Muscle layer of colon (tissue), 2 donors: ENCODE data around the gene FGF22.

Experiments used
- H3K27ac ChIP-seq: one replicate; pipeline ENCODE4 v1.7.0; 2013; ENCODE audit warnings: low read depth, mild to moderate bottlenecking, low read length, moderate library complexity
- H3K27me3 ChIP-seq, 2 donors: one replicate each; pipeline ENCODE4 v1.7.0; 2013; ENCODE audit warnings: low read length in 2 of 2, mild to moderate bottlenecking in 2 of 2; ENCODE audit not compliant: insufficient read depth in 2 of 2, control insufficient read depth in 1 of 2
- H3K36me3 ChIP-seq: one replicate; pipeline ENCODE4 v1.7.0; 2013; ENCODE audit warnings: mild to moderate bottlenecking, low read length; ENCODE audit not compliant: insufficient read depth
- H3K4me1 ChIP-seq: one replicate; pipeline ENCODE4 v1.7.0; 2013; ENCODE audit warnings: mild to moderate bottlenecking, low read length; ENCODE audit not compliant: insufficient read depth
- H3K4me3 ChIP-seq, 2 donors: one replicate each; pipeline ENCODE4 v1.7.0; 2013; ENCODE audit warnings: low read length in 2 of 2, low read depth in 1 of 2, mild to moderate bottlenecking in 1 of 2, moderate library complexity in 1 of 2
- H3K9ac ChIP-seq: one replicate; pipeline ENCODE4 v1.7.0; 2013; ENCODE audit warnings: low read length
- H3K9me3 ChIP-seq: one replicate; pipeline ENCODE4 v1.7.0; 2013; ENCODE audit warnings: mild to moderate bottlenecking, low read length
- donor health status: abdominal sarcoma.
- donor health status: Adenocarcinoma of cecum.

Gene FGF22

DNA sequence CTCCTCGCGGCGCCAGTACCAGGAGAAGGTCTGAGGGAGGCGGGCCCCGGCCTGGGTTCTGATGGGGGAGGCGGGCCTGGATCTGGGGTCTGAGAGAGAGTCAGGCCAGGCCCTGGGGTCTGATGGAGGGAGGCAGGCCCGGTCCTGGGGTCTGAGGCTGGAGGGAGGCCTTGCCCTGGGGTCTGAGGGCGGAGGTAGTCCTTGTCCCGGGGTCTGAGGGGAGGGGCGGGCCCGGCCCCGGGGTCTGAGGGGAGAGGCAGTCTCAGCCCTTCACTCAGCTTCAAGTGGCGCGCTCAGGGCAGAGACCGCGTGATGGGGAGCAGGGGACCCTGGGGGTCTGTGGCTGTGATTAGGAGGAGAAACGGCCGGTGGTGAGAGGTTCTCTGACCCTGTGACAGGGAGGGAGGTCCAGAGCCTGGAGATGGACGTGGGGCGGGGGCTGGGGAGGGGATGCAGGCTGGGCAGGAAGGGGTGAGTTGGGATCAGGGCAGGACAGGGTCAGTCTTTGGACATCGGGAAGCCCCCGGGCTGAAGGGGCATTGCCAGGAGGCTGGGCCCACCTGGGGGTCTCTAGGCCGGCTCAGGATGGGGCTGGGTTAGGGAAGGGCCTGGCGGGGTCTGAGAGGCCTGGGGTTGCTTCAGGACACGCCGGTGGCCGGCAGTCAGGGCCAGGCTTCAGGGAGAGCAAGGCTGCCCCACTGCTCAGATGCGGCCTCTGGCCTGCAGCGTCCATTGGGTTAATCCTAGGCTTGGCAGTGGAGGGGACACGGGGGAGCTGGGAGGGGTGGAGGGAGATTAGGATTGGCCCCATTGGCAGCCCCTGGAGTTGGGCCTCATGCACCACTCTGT is 31.3 kb upstream of the FGF22 start:
- H3K27ac ChIP-seq = no peak overlapping the region
- no peak overlapping the region for H3K4me3 ChIP-seq
- H3K9me3 ChIP-seq = no peaks in the 10 kb centered on the region
- no peaks in the 10 kb centered on the region for H3K36me3 ChIP-seq
- no peak overlapping the region for H3K9ac ChIP-seq
- H3K27me3 ChIP-seq = peaks cover 0 to 18% of the 10 kb centered on the region in 2 donors
- H3K4me1 ChIP-seq = no peaks in the 10 kb centered on the region

DNA sequence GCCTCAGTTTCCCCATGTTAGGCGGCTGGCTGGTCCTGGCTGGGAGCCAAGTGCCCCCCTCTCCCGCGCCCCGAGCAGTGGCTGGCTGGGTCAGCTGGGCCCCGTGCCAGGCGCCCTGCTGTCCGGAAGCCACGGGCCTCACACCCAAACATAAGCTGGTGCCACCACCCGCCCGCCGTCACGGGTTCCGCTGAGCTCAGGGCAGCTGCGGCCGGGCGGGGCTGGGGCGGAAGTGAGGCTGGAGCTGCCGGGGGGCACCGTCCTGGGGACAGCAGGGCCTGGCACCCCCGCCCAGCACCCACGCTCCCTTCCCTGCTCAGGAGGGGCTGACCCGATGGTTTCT is 30.7 kb upstream of the FGF22 start:
- no peaks in the 10 kb centered on the region for H3K36me3 ChIP-seq
- peaks cover 0 to 22% of the 10 kb centered on the region in 2 donors for H3K27me3 ChIP-seq
- no peak overlapping the region for H3K9ac ChIP-seq
- H3K9me3 ChIP-seq = no peaks in the 10 kb centered on the region
- H3K4me3 ChIP-seq = no peak overlapping the region
- H3K27ac ChIP-seq = no peak overlapping the region
- H3K4me1 ChIP-seq = no peaks in the 10 kb centered on the region

DNA sequence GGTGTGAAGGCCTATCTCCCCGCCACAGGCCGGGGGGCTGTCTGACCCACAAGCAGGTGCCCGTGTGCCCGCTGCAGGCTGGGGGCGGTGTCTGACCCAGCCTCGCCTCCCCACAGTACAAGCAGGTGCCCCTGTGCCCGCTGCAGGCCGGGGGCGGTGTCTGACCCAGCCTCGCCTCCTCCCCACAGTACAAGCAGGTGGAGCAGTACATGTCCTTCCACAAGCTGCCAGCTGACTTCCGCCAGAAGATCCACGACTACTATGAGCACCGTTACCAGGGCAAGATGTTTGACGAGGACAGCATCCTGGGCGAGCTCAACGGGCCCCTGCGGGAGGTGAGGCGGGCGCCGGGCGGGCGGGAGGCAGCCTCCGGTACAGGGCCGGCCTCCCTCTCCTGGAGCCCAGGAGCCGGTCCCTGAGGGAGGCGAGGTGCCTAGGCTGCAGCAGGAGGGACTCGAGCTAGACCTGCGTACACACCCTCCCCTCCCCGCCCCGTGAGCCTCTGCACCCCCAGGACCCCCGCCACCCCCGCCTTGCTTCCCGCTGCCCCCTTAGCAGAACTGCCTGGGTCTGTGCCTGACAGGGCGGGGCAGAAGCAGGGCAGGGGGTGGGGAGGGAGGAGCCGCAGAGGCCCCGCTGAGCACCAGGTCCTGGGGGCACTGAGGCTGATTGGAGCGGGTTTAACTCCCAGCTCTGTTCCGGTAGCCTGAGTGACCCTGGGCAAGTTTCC is 29.4 kb upstream of the FGF22 start:
- Histone ChIP-seq H3K9me3 (no peaks in the 10 kb centered on the region), H3K27ac (no peak overlapping the region), H3K4me1 (no peaks in the 10 kb centered on the region), H3K36me3 (no peaks in the 10 kb centered on the region), H3K9ac (no peak overlapping the region), H3K4me3 (no peak overlapping the region), H3K27me3 (peaks cover 0 to 31% of the 10 kb centered on the region in 2 donors)

DNA sequence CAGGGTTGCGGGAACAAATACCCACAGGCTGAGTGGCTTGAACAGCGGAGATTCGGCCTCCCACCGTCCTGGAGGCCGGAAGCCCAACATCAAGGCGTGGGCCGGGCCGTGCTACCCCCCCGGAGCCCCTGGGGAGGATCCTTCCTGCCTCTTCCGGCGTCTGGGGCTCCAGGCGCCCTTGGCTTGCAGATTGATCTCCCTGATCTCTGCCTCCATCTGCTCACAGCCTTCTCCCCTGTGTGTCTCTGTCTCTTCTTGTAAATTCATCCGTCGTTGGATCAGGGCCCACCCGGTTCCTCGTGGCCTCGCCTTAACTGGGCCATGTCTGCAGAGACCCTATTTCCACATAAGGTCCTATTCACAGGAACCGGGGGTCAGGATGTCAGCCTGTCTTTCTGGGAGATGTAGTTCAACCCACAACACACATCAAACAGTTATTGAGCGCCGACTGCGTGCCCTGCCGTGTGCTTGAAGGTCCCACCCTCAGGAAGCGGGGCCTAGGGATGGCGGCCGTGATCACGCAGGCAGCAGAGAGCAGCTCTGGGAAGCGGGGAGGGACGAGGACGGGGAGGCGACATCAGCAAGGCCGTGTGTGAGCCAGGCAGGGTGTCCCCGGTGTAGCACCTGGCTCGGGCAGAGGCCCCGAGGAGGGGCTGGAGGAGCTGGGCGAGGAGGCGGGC is 28.7 kb upstream of the FGF22 start:
- Histone ChIP-seq H3K9ac (no peak overlapping the region), H3K4me1 (no peaks in the 10 kb centered on the region), H3K27me3 (peaks cover 0 to 31% of the 10 kb centered on the region in 2 donors), H3K36me3 (no peaks in the 10 kb centered on the region), H3K27ac (no peak overlapping the region), H3K4me3 (no peak overlapping the region), H3K9me3 (no peaks in the 10 kb centered on the region)

DNA sequence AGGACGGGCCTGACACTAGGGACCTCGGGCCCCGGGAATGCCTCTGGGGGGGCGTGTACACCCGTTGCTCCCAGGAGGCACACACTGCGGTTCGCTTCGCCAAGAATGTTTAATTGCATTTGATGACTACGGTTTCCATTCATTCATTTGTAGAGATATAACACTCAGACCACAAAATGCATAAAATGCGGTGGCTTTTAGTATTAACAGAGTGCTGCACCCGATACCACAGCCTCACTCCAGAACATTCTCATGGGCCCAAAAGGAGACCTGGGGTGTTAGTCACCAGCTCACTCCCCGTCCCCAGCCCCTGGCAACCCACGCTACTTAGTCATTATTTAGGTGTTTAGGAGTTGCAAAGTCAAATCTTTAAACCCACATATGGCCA is 28.2 kb upstream of the FGF22 start:
- Histone ChIP-seq H3K27ac (no peak overlapping the region), H3K4me1 (no peaks in the 10 kb centered on the region), H3K27me3 (peaks cover 0 to 31% of the 10 kb centered on the region in 2 donors), H3K9ac (no peak overlapping the region), H3K9me3 (no peaks in the 10 kb centered on the region), H3K4me3 (no peak overlapping the region), H3K36me3 (no peaks in the 10 kb centered on the region)

DNA sequence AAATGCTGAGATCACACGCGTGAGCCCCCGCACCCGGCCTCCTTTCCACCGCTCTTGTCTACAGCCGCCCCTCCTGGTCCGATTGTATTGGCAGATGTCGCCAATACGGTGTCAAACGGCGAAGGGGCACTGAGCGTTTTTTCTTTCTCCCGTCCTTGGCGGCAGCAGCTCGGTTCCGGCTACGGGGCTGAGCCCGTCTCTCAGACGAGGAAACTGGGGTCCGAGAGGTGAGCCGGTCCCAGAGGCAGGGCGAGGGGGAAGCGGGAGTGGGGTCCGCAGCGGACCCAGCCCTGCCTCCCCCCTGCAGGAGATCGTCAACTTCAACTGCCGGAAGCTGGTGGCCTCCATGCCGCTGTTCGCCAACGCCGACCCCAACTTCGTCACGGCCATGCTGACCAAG is 26.7 kb upstream of the FGF22 start:
- Histone ChIP-seq H3K4me1 (no peaks in the 10 kb centered on the region), H3K36me3 (no peaks in the 10 kb centered on the region), H3K27me3 (peaks cover 0 to 39% of the 10 kb centered on the region in 2 donors), H3K9me3 (no peaks in the 10 kb centered on the region), H3K4me3 (no peak overlapping the region), H3K9ac (no peak overlapping the region), H3K27ac (no peak overlapping the region)

DNA sequence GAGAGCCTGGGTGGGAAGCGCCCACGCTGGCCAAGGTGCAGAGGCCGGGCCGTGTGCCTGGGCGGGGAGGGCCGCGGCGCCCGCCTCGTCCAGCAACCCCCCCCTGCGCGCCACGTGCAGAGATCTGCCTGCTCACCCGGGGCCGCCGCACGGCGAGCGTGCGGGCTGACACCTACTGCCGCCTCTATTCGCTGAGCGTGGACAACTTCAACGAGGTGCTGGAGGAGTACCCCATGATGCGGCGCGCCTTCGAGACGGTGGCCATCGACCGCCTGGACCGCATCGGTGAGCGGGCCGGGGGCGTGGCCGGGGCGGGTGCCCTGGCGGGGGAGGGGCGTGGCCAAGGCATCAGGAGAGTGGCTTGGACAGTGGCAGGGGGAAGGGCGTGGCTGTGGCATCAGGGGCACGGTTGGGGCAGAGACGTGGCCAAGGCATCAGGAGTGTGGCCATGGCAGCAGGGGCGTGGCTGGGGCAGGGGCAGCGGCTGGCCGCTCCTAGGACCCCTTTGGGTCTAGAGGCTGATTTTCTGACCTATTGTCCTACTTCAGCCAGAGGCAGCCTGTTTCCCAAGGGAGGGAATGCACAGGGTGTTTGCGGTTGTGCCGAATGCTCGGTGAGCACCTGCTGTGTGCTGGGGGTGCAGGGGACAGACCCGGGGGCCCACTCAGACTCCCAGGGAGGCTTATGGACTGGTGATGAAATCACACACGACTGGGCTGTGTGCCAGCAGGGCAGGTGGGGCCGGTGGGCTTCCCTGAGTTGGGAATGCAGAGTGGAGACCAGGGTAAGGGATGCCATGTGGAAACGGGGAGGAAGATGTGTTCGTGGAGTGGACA is 25.7 kb upstream of the FGF22 start:
- Histone ChIP-seq H3K27me3 (peaks cover 0 to 34% of the 10 kb centered on the region in 2 donors), H3K4me3 (no peak overlapping the region), H3K9me3 (no peaks in the 10 kb centered on the region), H3K4me1 (no peaks in the 10 kb centered on the region), H3K9ac (no peak overlapping the region), H3K36me3 (no peaks in the 10 kb centered on the region), H3K27ac (no peak overlapping the region)

DNA sequence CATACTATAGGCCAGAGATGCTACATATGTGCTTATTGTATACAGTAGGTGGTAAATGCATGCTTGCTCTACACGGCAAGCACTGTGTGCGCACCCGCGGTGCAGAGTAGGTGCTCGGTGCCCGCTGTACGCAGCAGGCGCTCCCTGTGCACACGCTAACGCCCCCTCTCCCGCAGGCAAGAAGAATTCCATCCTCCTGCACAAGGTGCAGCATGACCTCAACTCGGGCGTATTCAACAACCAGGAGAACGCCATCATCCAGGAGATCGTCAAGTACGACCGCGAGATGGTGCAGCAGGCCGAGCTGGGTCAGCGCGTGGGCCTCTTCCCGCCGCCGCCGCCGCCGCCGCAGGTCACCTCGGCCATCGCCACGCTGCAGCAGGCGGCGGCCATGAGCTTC is 24.1 kb upstream of the FGF22 start:
- no peak overlapping the region for H3K4me3 ChIP-seq

DNA sequence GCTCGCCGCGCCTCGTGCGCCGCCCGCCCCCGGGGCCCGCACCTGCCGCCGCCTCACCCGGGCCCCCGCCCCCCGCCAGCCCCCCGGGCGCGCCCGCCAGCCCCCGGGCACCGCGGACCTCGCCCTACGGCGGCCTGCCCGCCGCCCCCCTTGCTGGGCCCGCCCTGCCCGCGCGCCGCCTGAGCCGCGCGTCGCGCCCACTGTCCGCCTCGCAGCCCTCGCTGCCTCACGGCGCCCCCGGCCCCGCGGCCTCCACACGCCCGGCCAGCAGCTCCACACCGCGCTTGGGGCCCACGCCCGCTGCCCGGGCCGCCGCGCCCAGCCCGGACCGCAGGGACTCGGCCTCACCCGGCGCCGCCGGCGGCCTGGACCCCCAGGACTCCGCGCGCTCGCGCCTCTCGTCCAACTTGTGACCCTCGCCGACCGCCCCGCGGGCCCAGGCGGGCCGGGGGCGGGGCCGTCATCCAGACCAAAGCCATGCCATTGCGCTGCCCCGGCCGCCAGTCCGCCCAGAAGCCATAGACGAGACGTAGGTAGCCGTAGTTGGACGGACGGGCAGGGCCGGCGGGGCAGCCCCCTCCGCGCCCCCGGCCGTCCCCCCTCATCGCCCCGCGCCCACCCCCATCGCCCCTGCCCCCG is 23.5 kb upstream of the FGF22 start:
- H3K9ac ChIP-seq = no peak overlapping the region
- H3K9me3 ChIP-seq = no peaks in the 10 kb centered on the region
- H3K27ac ChIP-seq = no peak overlapping the region
- H3K4me3 ChIP-seq = no peak overlapping the region
- peaks cover 0 to 30% of the 10 kb centered on the region in 2 donors for H3K27me3 ChIP-seq
- H3K4me1 ChIP-seq = no peaks in the 10 kb centered on the region
- H3K36me3 ChIP-seq = peaks cover 7% of the 10 kb centered on the region

More for the DNA sequence above, 24.1 kb upstream of the FGF22 start:
- no peaks in the 10 kb centered on the region for H3K4me1 ChIP-seq
- peaks cover 7% of the 10 kb centered on the region for H3K36me3 ChIP-seq
- no peak overlapping the region for H3K27ac ChIP-seq
- H3K9ac ChIP-seq = no peak overlapping the region
- no peaks in the 10 kb centered on the region for H3K9me3 ChIP-seq
- H3K27me3 ChIP-seq = peaks cover 0 to 30% of the 10 kb centered on the region in 2 donors

DNA sequence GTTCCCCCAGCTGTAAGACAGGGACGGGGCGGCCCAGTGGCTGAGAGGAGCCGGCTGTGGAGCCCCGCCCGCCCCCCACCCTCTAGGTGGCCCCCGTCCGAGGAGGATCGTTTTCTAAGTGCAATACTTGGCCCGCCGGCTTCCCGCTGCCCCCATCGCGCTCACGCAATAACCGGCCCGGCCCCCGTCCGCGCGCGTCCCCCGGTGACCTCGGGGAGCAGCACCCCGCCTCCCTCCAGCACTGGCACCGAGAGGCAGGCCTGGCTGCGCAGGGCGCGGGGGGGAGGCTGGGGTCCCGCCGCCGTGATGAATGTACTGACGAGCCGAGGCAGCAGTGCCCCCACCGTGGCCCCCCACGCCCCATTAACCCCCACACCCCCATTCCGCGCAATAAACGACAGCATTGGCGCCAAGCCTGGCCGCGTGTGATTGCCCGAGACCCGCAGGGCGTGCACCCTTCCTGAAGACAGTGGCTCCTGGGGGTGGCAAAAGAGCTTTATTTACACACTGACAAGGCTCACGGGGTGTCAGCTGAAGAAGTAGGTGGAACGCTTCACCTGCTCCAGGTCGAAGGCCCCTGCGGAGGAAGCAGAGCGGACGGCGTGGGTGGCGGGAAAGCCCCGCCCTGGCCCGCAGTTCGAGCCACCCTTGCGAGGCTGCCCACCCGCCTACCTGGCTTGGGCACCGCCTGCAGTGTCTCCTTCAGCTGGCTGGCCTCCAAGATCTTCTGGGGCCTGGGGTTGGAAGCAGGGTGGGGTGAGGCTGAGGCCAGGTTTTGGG is 22.7 kb upstream of the FGF22 start:
- no peaks in the 10 kb centered on the region for H3K4me1 ChIP-seq
- no peak overlapping the region for H3K27ac ChIP-seq
- peaks cover 0 to 30% of the 10 kb centered on the region in 2 donors for H3K27me3 ChIP-seq
- no peaks in the 10 kb centered on the region for H3K9me3 ChIP-seq
- no peak overlapping the region for H3K4me3 ChIP-seq
- H3K36me3 ChIP-seq = peaks cover 7% of the 10 kb centered on the region
- H3K9ac ChIP-seq = no peak overlapping the region
